Psoas muscle (tissue), 8 donors: ENCODE results near the gene MPRIP. TPM values are rescaled to one million over a fixed set of nuclear protein-coding genes. Genes with fewer than 3 reads are reported as not detected.
A peak's percentile ranks its signal among the peaks of the same experiment; 100 is the strongest.

Source experiments
- ATAC-seq, 4 donors: fragments of 200-7000 bp; cut with Tn5 transposase; one replicate each; pipeline ENCODE4 v1.9.1; 2020; ENCODE audit warnings: moderate library complexity in 3 of 4, mild to moderate bottlenecking in 2 of 4
- DNase-seq, 2 donors: peaks; one replicate each; pipeline ENCODE4 v3.0.0-alpha.2; 2020
- H3K27ac ChIP-seq: fragments of 200-600 bp; one replicate; pipeline ENCODE4 v1.8.0; 2022
- H3K27me3 ChIP-seq, 3 donors: fragments of 200-600 bp in 1 of 3; one replicate each; pipeline versions ENCODE4 v1.6.1 to v1.8.0; 2013 to 2022; ENCODE audit warnings: low read length in 2 of 3, mild to moderate bottlenecking in 2 of 3, moderate library complexity in 1 of 3; ENCODE audit not compliant: insufficient read depth in 3 of 3
- H3K36me3 ChIP-seq, 2 donors: fragments of 200-600 bp in 1 of 2; one replicate each; pipeline versions ENCODE4 v1.6.1 to v1.8.0; 2013 to 2022; ENCODE audit warnings: low read depth in 1 of 2, mild to moderate bottlenecking in 1 of 2, moderate library complexity in 1 of 2; ENCODE audit not compliant: insufficient read depth in 1 of 2
- H3K4me1 ChIP-seq: fragments of 200-600 bp; one replicate; pipeline ENCODE4 v1.8.0; 2022
- H3K4me3 ChIP-seq: fragments of 200-600 bp; one replicate; pipeline ENCODE4 v1.8.0; 2022; ENCODE audit warnings: mild to moderate bottlenecking
- H3K9me3 ChIP-seq: fragments of 200-600 bp; one replicate; pipeline ENCODE4 v1.8.0; 2022
- CTCF ChIP-seq: fragments of 200-600 bp; IDR thresholded peaks from one replicate; pipeline ENCODE4 v1.8.0; 2022; ENCODE audit warnings: antibody characterized with exemption
- WGBS, 3 donors: extraction: QIAGEN DNeasy Blood & Tissue Kit; methylation state at CpG; one replicate each; pipeline versions ENCODE4 v1.1.6 to v1.1.7; 2013; 5-methylcytosine and 5-hydroxymethylcytosine counted together
- intact Hi-C, 2 donors: fragments of 100-400 bp; cut with DNase I; formaldehyde crosslinking; loops; one replicate each; pipeline versions ENCODE4 v1.11.0 to v1.14.2; 2022
- polyA plus RNA-seq, 3 donors: library from polyadenylated mRNA; stranded (reverse); fragments of 200-250 nt; gene quantifications; one replicate each; pipeline ENCODE4 v1.2.3, GENCODE V29; 2013
- total RNA-seq, 4 donors: library from RNA; stranded (reverse); fragmentation: NEBNext Ultra II Directional in 2 of 4; extraction: Animal tissue kit (Norgen Biotek cat#: 25700) in 2 of 4; gene quantifications; one replicate each; pipeline versions ENCODE4 v1.2.1 to v1.2.4, GENCODE V29; 2021 to 2023
- donor health status: healthy with polysubstance abuse.
- donor health status: DM: no; HTN: no; CAD: no; lungs with moderate emphysema.
- donor health status: Bipolar disorder and iron deficiency.
- donor health status: healthy.
- donor health status: DM: yes; HTN: yes; CAD: no.
- donor health status: DM: no; HTN: no; CAD: no.
- donor health status: DM: no; HTN: no; CAD: no.
- donor health status: DM: yes; HTN: yes; CAD: no.

Gene MPRIP
- total and polyA plus RNA-seq, 7 donors, result 142 to 322 (median 244) TPM

- H3K9me3 ChIP-seq, result no peaks in the 10 kb centered on the region
- H3K4me1 ChIP-seq, result peaks cover 5% of the 10 kb centered on the region
- no peak for TF ChIP-seq CTCF
- ATAC-seq (peak in 1 of 4 donors; percentile 52), DNase-seq (no peak)
- intact Hi-C loops, result no loop called here
- WGBS, 3 donors, result 59 to 91% (median 69%) methylated on average over 4 of the region's 4 CpGs
- no peak overlapping the region for H3K4me3 ChIP-seq
- H3K27ac ChIP-seq, result no peak overlapping the region
- H3K36me3 ChIP-seq, result peaks cover 13 to 99% of the 10 kb centered on the region in 2 donors
- H3K27me3 ChIP-seq, result no peaks in the 10 kb centered on the region
These were observed 117.3 kb downstream of the MPRIP start for GRCh38 chr17:17159571-17159970.

- WGBS, 3 donors, result 82 to 91% (median 88%) methylated on average over 6 of the region's 6 CpGs
- Histone ChIP-seq H3K36me3 (peaks cover 15 to 99% of the 10 kb centered on the region in 2 donors), H3K4me3 (no peak overlapping the region), H3K27me3 (no peaks in the 10 kb centered on the region), H3K4me1 (peaks cover 1% of the 10 kb centered on the region), H3K27ac (no peak overlapping the region), H3K9me3 (no peaks in the 10 kb centered on the region)
- intact Hi-C loops, result loop anchor here in 1 of 2 donors (5.0 to 10.0 kb wide), 2 partner anchors 56 to 814 kb away; no protein-coding TSS in a partner anchor
- DNase-seq (no peak), ATAC-seq (no peak)
- TF ChIP-seq CTCF, result no peak
These were observed 118.9 kb downstream of the MPRIP start for GRCh38 chr17:17161121-17161520.

DNA sequence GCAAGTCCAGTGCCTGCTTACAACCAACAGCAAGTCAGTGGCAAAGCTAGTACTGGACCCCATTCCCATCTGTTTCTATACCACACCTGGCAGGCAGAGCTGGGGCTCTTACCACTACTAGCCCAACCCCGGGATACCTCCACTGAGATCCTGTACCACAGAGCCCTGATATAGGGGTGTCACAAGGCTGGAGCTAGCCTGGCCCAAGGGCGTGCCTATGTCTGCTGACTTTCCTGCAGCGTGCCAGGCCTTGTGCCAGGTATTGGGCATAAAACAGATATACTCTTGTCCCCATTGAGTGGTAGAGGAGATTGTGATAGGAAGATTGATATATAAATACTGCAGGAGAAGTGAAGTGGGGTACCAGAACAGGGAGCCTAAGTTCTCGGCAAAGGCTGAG lies 119.5 kb downstream of the MPRIP start:
- ATAC-seq (no peak), DNase-seq (no peak)
- intact Hi-C loops, result loop anchor here in 1 of 2 donors (5.0 to 10.0 kb wide), 2 partner anchors 57 to 814 kb away; no protein-coding TSS in a partner anchor
- no peaks in the 10 kb centered on the region for H3K27me3 ChIP-seq
- no peaks in the 10 kb centered on the region for H3K4me1 ChIP-seq
- TF ChIP-seq CTCF, result no peak
- H3K9me3 ChIP-seq, result no peaks in the 10 kb centered on the region
- 89 to 95% (median 92%) methylated on average over 4 of the region's 4 CpGs for WGBS, 3 donors
- H3K4me3 ChIP-seq, result no peak overlapping the region
- peaks cover 15 to 99% of the 10 kb centered on the region in 2 donors for H3K36me3 ChIP-seq
- no peak overlapping the region for H3K27ac ChIP-seq

GRCh38 chr17:17164156-17164555 lies 121.9 kb downstream of the MPRIP start:
- WGBS, 3 donors, result 84 to 89% (median 85%) methylated on average over 25 of the region's 25 CpGs
- peaks cover 10 to 100% of the 10 kb centered on the region in 2 donors for H3K36me3 ChIP-seq
- ATAC-seq (no peak), DNase-seq (peak in 1 of 2 donors; percentile 29)
- H3K9me3 ChIP-seq, result no peaks in the 10 kb centered on the region
- no peak overlapping the region for H3K4me3 ChIP-seq
- intact Hi-C loops, result loop anchor here in 1 of 2 donors (5.0 to 10.0 kb wide), 2 partner anchors 59 to 817 kb away; no protein-coding TSS in a partner anchor
- H3K27ac ChIP-seq, result no peak overlapping the region
- no peaks in the 10 kb centered on the region for H3K4me1 ChIP-seq
- TF ChIP-seq CTCF, result no peak
- H3K27me3 ChIP-seq, result no peaks in the 10 kb centered on the region

DNA sequence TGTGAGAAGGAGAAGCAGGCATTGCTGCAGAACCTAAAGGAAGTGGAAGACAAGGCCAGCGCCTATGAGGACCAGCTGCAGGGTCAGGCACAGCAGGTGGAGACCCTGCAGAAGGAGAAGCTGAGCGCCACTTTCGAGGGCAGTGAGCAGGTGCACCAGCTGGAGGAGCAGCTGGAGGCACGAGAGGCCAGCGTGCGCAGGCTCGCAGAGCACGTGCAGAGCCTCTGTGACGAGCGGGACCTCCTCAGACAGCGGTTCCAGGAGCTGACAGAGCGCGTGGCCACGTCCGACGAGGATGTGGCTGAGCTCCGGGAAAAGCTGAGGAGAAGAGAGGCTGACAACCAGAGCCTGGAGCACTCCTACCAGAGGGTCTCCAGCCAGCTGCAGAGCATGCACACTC lies 122.4 kb downstream of the MPRIP start:
- H3K27ac ChIP-seq, result no peak overlapping the region
- no peak for ATAC-seq
- H3K36me3 ChIP-seq, result peaks cover 8 to 100% of the 10 kb centered on the region in 2 donors
- no peak overlapping the region for H3K4me3 ChIP-seq
- no peak for TF ChIP-seq CTCF
- DNase-seq, result no peak
- no peaks in the 10 kb centered on the region for H3K4me1 ChIP-seq
- WGBS, 3 donors, result 75 to 82% (median 81%) methylated on average over 17 of the region's 17 CpGs
- H3K9me3 ChIP-seq, result no peaks in the 10 kb centered on the region
- intact Hi-C loops, result loop anchor here in 1 of 2 donors (5.0 to 10.0 kb wide), 2 partner anchors 60 to 817 kb away; no protein-coding TSS in a partner anchor
- no peaks in the 10 kb centered on the region for H3K27me3 ChIP-seq
